ENCODE data around the gene CDC42BPG.

DNA sequence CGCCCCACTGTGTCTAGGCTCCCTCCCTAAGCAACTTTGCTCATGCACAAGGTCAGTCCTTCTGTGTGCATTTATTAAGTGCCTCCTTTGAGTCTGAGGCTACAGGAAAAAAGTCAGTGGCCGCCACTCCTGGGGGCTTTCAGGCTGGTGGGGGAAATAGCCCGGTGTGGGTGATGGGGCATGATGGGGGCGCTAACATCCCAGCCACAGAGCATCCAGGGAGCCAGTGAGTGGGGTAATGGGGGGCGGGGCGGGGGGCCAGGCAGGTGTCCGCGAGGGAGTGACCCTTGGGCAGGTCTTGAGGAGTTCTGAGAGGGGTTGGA is 43.9 kb upstream of the CDC42BPG start:
- no peak for TF ChIP-seq CTCF (IDR thresholded peaks at IDR 0.05)
- no peak for TF ChIP-seq POLR2A (IDR thresholded peaks at IDR 0.05)
- no peak for TF ChIP-seq POLR2AphosphoS5 (IDR thresholded peaks at IDR 0.05)

Measured in breast epithelium (tissue), 3 donors.